ENCODE data around the gene C3orf33. TPM values are rescaled to one million over a fixed set of nuclear protein-coding genes. Genes with fewer than 3 reads are reported as not detected.

C3orf33 gene
- total RNA-seq, 1 donor from 2014 or later: 2.0 TPM

DNA sequence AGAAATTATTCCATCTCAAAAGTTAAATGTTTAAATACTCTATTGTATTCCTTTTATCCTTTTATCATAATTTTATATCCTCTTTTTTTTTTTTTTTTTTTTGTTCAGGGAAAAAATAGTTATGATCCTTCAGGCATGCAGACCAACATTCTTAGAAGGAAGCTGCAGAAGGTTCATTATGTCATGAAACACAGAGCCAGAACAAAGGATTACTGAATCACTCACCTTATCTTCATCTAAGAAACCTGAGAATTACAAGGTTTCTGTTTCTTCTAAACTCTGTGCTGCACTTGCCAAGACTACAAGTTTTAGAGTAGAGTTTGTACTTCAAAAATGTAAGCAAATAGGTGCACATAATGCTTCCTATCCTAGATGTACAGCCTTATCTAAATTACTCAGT lies 64.5 kb downstream of the C3orf33 start:
- DNase-seq: no peak

DNA sequence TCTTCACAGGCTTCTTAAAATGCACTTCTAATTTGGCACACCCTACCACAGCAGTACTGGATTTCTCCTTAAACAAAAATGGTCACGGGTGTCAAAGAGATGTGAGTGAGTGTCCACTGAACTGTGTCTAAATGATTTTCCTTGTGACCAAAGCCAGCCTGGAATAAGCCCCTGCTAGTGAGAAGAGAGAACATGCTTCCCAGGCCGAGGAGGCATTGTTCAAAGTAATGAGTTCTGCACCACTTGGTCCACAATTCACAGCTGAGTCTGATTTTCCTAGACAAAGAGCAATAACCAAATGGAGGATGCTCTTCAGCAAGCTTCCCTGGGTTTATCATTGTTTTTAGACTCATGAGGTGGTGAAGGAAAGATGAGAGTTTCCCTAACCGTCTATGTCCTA lies 65.0 kb downstream of the C3orf33 start:
- DNase-seq: no peak

DNA sequence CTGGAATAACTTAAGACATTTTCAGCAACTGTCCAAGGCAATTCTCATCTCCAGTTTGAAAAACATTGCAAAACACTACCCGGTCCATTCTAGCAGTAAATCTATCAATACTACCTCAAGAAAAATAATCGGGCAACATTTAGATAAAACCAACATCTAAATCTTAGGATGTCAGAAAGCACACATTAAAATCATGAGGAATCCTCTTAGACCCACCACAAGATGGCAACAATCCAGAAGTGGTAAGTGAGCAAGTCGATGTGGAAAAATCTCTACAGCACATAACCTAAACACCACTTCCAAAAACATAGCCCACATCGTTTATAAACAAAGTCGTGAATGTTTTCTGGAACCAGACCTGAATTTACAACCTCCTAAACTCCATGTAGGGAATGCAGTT lies 66.9 kb downstream of the C3orf33 start:
- peak; percentile 5 for DNase-seq

DNA sequence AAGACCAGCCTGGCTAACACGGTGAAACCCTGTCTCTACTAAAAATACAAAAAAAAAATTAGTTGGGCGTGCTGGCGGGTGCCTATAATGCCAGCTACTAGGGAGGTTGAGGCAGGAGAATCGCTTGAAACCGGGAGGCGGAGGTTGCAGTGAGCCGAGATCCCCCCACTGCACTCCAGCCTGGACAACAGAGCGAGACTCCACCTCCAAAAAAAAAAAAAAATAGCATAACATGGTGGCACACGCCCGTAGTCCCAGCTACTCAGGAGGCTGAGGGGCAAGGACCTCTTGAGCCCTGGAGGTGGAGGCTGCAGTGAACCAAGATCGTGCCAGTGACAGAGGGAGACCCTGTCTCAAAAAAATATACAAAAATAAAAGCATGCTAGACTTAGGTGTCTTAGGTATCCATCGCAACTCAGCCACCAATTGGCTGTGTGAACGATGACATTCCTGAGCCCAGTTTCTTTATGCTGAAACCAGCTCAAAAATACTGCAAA lies 67.5 kb downstream of the C3orf33 start:
- no peak for DNase-seq

DNA sequence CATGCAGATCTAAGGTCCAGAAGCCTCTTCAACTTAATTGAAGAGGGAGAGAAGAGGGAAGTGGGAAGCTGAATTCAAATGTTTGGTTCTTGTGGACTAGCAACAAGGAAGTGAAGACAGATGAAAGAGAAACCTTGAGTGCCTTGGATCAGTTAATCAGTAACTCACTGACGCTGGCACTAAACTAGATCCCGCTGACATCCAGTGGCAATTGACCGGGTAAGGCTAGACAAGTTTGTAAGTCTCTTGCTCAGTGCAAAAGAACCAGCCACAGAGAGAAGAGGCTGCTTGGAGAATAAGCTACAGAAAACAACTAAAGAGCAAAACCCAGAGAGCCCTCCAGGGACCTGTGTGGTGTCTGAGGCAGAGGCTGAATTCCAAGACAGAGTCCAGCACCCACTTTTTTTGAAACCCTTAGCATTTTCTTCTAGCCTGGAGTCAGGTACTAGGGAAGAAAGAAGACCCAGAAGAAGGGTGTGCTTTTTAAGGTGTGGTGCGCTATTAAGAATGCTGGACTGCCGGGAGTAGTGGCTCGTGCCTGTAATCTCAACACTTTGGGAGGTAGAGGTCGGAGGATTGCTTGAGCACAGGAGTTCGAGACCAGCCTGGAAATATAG lies 68.1 kb downstream of the C3orf33 start:
- no peak for DNase-seq

DNA sequence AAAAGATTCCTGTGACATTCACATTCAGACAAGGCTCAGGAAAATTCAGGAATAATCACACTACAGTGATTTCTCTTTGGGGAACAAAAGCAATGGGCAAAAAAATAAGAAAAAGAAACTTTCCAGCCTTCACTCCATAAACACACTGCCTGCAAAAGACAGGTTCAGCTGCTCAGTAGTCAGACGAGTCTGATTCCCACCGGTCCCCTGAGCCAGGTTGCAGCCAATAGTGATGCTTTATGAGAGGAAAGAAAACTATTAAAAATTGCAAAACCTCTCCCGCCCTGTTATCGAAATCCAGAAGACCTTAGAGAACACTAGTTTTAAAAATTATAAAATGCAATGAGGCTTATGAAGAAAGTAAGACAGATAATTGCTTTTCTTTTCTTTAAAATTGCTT lies 69.7 kb downstream of the C3orf33 start:
- no peak for DNase-seq

DNA sequence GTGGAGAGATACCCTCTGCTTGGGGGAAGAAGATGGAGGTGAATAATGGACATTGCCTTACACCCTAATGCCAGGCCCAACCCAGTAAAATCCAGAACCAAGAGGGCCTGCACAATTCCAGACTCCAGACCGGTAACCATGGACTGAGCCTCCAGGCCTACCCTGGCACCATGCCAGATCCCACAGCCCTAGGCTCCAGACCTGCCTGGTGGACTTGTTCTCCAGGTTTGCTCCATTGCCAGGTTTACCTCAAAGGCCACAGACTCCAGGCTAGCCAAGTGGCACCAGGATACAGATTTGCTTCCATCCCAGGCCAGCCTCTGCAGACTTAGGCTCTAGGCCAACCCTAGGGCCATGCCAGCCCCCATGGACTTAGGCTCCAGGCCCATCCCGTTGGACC lies 75.2 kb downstream of the C3orf33 start:
- no peak for DNase-seq

DNA sequence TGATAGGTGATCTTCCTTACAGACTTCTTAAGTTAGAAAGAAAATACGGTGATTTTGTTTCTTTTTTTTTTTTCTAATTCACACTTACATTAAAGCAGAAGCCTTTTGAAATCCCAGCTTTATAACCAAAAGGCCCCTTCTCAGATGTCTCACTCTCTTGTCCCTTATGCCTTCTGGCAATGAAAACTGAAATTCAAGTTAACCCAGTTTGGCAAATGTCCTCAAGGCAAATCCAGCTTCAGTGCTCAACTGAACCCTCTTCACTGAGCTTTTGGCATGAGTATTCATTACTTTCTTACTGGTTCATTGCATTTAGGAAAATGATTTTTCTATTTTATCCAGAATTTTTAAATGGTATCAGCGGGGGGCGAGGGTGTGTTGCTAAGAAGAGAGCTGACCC lies 78.2 kb downstream of the C3orf33 start:
- DNase-seq: no peak

DNA sequence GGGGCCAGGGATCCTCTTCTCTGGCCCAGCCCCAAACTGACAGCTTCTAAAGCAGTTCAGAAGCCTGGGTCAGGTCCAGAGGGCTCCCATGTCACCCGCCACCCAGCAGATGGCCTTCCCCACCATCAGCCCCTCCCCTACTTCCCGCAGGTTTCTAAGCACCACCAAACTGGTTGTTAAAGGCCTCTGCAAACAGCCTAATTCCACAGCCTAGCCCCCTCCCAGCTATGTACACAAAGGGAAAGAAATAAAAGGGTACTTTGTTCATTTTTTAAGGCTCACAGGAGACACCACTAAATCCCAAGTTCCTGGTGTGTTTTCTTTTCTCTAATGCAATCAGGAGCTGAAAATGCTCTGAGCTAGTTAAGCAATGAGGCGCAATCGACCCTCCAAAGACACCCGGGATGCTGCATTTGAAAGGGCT lies 91.8 kb downstream of the C3orf33 start:
- no peak for DNase-seq

Other genes with a start within 250 kb of the C3orf33 start
- gene PLCH1, start 61.2 kb downstream of the C3orf33 start, total RNA-seq: under 0.01 TPM in 1 of 2 replicates, not detected in the other
- gene SLC33A1, start 48.1 kb upstream of the C3orf33 start, total RNA-seq: 34.3 and 37.8 TPM in 2 replicates
- 34.0 and 65.1 TPM in 2 replicates for gene GMPS, start 64.4 kb upstream of the C3orf33 start, total RNA-seq